Activated T-cell treated with anti-CD3 and anti-CD28 coated beads, Interleukin-2, amount 50 U/mL, for 4 hours (primary cell): ENCODE measurements around the gene ABI1. TPM values are rescaled to one million over a fixed set of nuclear protein-coding genes. Genes with fewer than 3 reads are reported as not detected.

Experiments used
- ATAC-seq, 2 donors: fragments of 200-7000 bp; cut with Tn5 transposase; one replicate each; pipeline ENCODE4 v1.10.0; 2021
- DNase-seq: peaks from one replicate; pipeline ENCODE4 v3.0.0-alpha.2; 2020
- H3K27me3 Mint-ChIP-seq: one replicate; pipeline ENCODE4 v1.8.0; 2021; ENCODE audit warnings: low read depth, mixed read lengths
- H3K36me3 Mint-ChIP-seq: one replicate; pipeline ENCODE4 v1.8.0; 2022; ENCODE audit warnings: mixed read lengths; ENCODE audit not compliant: insufficient read depth
- H3K4me1 Mint-ChIP-seq: one replicate; pipeline ENCODE4 v1.8.0; 2021; ENCODE audit warnings: low read depth, mixed read lengths
- H3K4me3 Mint-ChIP-seq: one replicate; pipeline ENCODE4 v1.8.0; 2021; ENCODE audit warnings: mild to moderate bottlenecking, moderate library complexity, mixed read lengths
- H3K9me3 Mint-ChIP-seq: one replicate; pipeline ENCODE4 v1.8.0; 2021; ENCODE audit warnings: mixed read lengths
- total RNA-seq, 3 donors: library from RNA; stranded (reverse); gene quantifications; one replicate each; pipeline ENCODE4 v1.2.1, GENCODE V29; 2021

ABI1 gene
- total RNA-seq, 3 donors from 2014 or later, result 36.0 to 40.6 (median 39.1) TPM

- H3K9me3 Mint-ChIP-seq, result no peaks in the 10 kb centered on the region
- peak; percentile 9 to 74 for ATAC-seq
- peak overlapping the region; percentile 22 for H3K4me3 Mint-ChIP-seq
- H3K36me3 Mint-ChIP-seq, result peaks cover 53% of the 10 kb centered on the region
- H3K27me3 Mint-ChIP-seq, result no peaks in the 10 kb centered on the region
- peaks cover 32% of the 10 kb centered on the region for H3K4me1 Mint-ChIP-seq
- DNase-seq, result no peak
These were observed 121.6 kb downstream of the ABI1 start for GRCh38 chr10:26739071-26739631.

GRCh38 chr10:26738301-26738911, 122.4 kb downstream of the ABI1 start:
- Mint-ChIP-seq H3K9me3 (no peaks in the 10 kb centered on the region), H3K27me3 (no peaks in the 10 kb centered on the region), H3K36me3 (peaks cover 50% of the 10 kb centered on the region), H3K4me1 (peaks cover 32% of the 10 kb centered on the region), H3K4me3 (no peak overlapping the region)
- no peak for DNase-seq
- ATAC-seq, result no peak

GRCh38 chr10:26737730-26738129, 123.0 kb downstream of the ABI1 start:
- no peak overlapping the region for H3K4me3 Mint-ChIP-seq
- peaks cover 45% of the 10 kb centered on the region for H3K36me3 Mint-ChIP-seq
- DNase-seq (no peak), ATAC-seq (peak; percentile 83)
- H3K27me3 Mint-ChIP-seq, result no peaks in the 10 kb centered on the region
- H3K9me3 Mint-ChIP-seq, result no peaks in the 10 kb centered on the region
- H3K4me1 Mint-ChIP-seq, result peaks cover 32% of the 10 kb centered on the region

GRCh38 chr10:26735435-26735834, 125.3 kb downstream of the ABI1 start:
- ATAC-seq, result no peak
- H3K4me1 Mint-ChIP-seq, result peaks cover 26% of the 10 kb centered on the region
- H3K27me3 Mint-ChIP-seq, result no peaks in the 10 kb centered on the region
- no peaks in the 10 kb centered on the region for H3K9me3 Mint-ChIP-seq
- no peak overlapping the region for H3K4me3 Mint-ChIP-seq
- no peak for DNase-seq
- peaks cover 33% of the 10 kb centered on the region for H3K36me3 Mint-ChIP-seq

- H3K36me3 Mint-ChIP-seq, result peaks cover 29% of the 10 kb centered on the region
- no peak overlapping the region for H3K4me3 Mint-ChIP-seq
- no peak for ATAC-seq
- no peak for DNase-seq
- H3K27me3 Mint-ChIP-seq, result no peaks in the 10 kb centered on the region
- peaks cover 19% of the 10 kb centered on the region for H3K4me1 Mint-ChIP-seq
- no peaks in the 10 kb centered on the region for H3K9me3 Mint-ChIP-seq
These were observed 126.8 kb downstream of the ABI1 start for GRCh38 chr10:26733750-26734568.

GRCh38 chr10:26730552-26730951, 130.2 kb downstream of the ABI1 start:
- Mint-ChIP-seq H3K9me3 (no peaks in the 10 kb centered on the region), H3K4me1 (peaks cover 3% of the 10 kb centered on the region), H3K4me3 (no peak overlapping the region), H3K36me3 (peaks cover 31% of the 10 kb centered on the region), H3K27me3 (no peaks in the 10 kb centered on the region)
- DNase-seq (no peak), ATAC-seq (no peak)

- Mint-ChIP-seq H3K4me3 (no peak overlapping the region), H3K4me1 (peaks cover 3% of the 10 kb centered on the region), H3K27me3 (no peaks in the 10 kb centered on the region), H3K9me3 (no peaks in the 10 kb centered on the region), H3K36me3 (peaks cover 26% of the 10 kb centered on the region)
- no peak for ATAC-seq
- no peak for DNase-seq
These were observed 131.4 kb downstream of the ABI1 start for GRCh38 chr10:26729395-26729794.

GRCh38 chr10:26728957-26729356, 131.8 kb downstream of the ABI1 start:
- Mint-ChIP-seq H3K4me1 (peaks cover 3% of the 10 kb centered on the region), H3K36me3 (peaks cover 28% of the 10 kb centered on the region), H3K9me3 (no peaks in the 10 kb centered on the region), H3K27me3 (no peaks in the 10 kb centered on the region), H3K4me3 (no peak overlapping the region)
- no peak for DNase-seq
- ATAC-seq, result no peak

- Mint-ChIP-seq H3K4me3 (no peak overlapping the region), H3K4me1 (peaks cover 3% of the 10 kb centered on the region), H3K36me3 (peaks cover 24% of the 10 kb centered on the region), H3K27me3 (no peaks in the 10 kb centered on the region), H3K9me3 (no peaks in the 10 kb centered on the region)
- DNase-seq (no peak), ATAC-seq (no peak)
These were observed 133.8 kb downstream of the ABI1 start for GRCh38 chr10:26727005-26727404.

- H3K9me3 Mint-ChIP-seq, result no peaks in the 10 kb centered on the region
- H3K4me3 Mint-ChIP-seq, result no peak overlapping the region
- peaks cover 11% of the 10 kb centered on the region for H3K4me1 Mint-ChIP-seq
- no peaks in the 10 kb centered on the region for H3K27me3 Mint-ChIP-seq
- H3K36me3 Mint-ChIP-seq, result peaks cover 26% of the 10 kb centered on the region
- ATAC-seq (peak in 1 of 2 donors; percentile 59), DNase-seq (peak; percentile 36)
These were observed 134.7 kb downstream of the ABI1 start for GRCh38 chr10:26725837-26726727.

- H3K36me3 Mint-ChIP-seq, result peaks cover 32% of the 10 kb centered on the region
- ATAC-seq, result no peak
- H3K9me3 Mint-ChIP-seq, result no peaks in the 10 kb centered on the region
- H3K4me3 Mint-ChIP-seq, result no peak overlapping the region
- H3K4me1 Mint-ChIP-seq, result peaks cover 13% of the 10 kb centered on the region
- no peak for DNase-seq
- no peaks in the 10 kb centered on the region for H3K27me3 Mint-ChIP-seq
These were observed 137.7 kb downstream of the ABI1 start for GRCh38 chr10:26723016-26723415.

GRCh38 chr10:26721561-26721960, 139.2 kb downstream of the ABI1 start:
- peaks cover 27% of the 10 kb centered on the region for H3K36me3 Mint-ChIP-seq
- ATAC-seq (peak; percentile 65 to 86), DNase-seq (no peak)
- no peaks in the 10 kb centered on the region for H3K27me3 Mint-ChIP-seq
- no peaks in the 10 kb centered on the region for H3K9me3 Mint-ChIP-seq
- no peak overlapping the region for H3K4me3 Mint-ChIP-seq
- H3K4me1 Mint-ChIP-seq, result peaks cover 13% of the 10 kb centered on the region

GRCh38 chr10:26717476-26717875, 143.3 kb downstream of the ABI1 start:
- Mint-ChIP-seq H3K27me3 (no peaks in the 10 kb centered on the region), H3K36me3 (peaks cover 26% of the 10 kb centered on the region), H3K9me3 (no peaks in the 10 kb centered on the region), H3K4me1 (peaks cover 10% of the 10 kb centered on the region), H3K4me3 (no peak overlapping the region)
- ATAC-seq (no peak), DNase-seq (no peak)

GRCh38 chr10:26715137-26715487, 145.6 kb downstream of the ABI1 start:
- no peaks in the 10 kb centered on the region for H3K9me3 Mint-ChIP-seq
- peaks cover 25% of the 10 kb centered on the region for H3K36me3 Mint-ChIP-seq
- H3K4me1 Mint-ChIP-seq, result peaks cover 3% of the 10 kb centered on the region
- DNase-seq (no peak), ATAC-seq (no peak)
- no peak overlapping the region for H3K4me3 Mint-ChIP-seq
- no peaks in the 10 kb centered on the region for H3K27me3 Mint-ChIP-seq
